Activated naive CD4-positive, alpha-beta T cell treated with anti-CD3 and anti-CD28 coated beads, Interleukin-2, amount 10 ng/mL, durations not matched to agents 7 days and 5 days (primary cell): ENCODE results near the gene TXNDC11.

Source experiments
- CTCF ChIA-PET: fragments of 350-600 bp; sonication (Branson Sonifier 250); formaldehyde crosslinking; loops from one replicate; lab custom pipeline; 2021; ENCODE audit warnings: antibody characterized with exemption; lab: Charles Lee
- DNase-seq: peaks from one replicate; pipeline ENCODE4 v3.0.0-alpha.2; 2020
- H3K27ac Mint-ChIP-seq: one replicate; pipeline ENCODE4 v1.8.0; 2021; ENCODE audit warnings: mild to moderate bottlenecking, moderate library complexity, mixed read lengths
- H3K27me3 Mint-ChIP-seq: one replicate; pipeline ENCODE4 v1.8.0; 2021; ENCODE audit warnings: mild to moderate bottlenecking, mixed read lengths
- H3K36me3 Mint-ChIP-seq: one replicate; pipeline ENCODE4 v1.8.0; 2021; ENCODE audit warnings: mixed read lengths
- H3K4me1 Mint-ChIP-seq: one replicate; pipeline ENCODE4 v1.8.0; 2021; ENCODE audit warnings: mixed read lengths
- H3K4me3 Mint-ChIP-seq: one replicate; pipeline ENCODE4 v1.8.0; 2021; ENCODE audit warnings: mild to moderate bottlenecking, moderate library complexity, mixed read lengths
- H3K9me3 Mint-ChIP-seq: one replicate; pipeline ENCODE4 v1.8.0; 2021; ENCODE audit warnings: mixed read lengths

TXNDC11 gene

GRCh38 chr16:11667824-11668622 is 74.6 kb downstream of the TXNDC11 start, which contains the start of gene SNN:
SNN (plus strand) TSS chr16:11668455; CDS start chr16:11676060, 7,605 bp downstream.
- Mint-ChIP-seq H3K4me3 (peak within 1 kb of the TSS; percentile 83), H3K27ac (peak within 1 kb of the TSS; percentile 97), H3K27me3 (no peaks in the 10 kb centered on the region), H3K4me1 (peaks cover 82% of the 10 kb centered on the region), H3K9me3 (no peaks in the 10 kb centered on the region), H3K36me3 (peaks cover 5% of the 10 kb centered on the region)
- DNase-seq: peak; percentile 91
- CTCF ChIA-PET: no interaction called here

GRCh38 chr16:11667221-11667823 is 75.3 kb downstream of the TXNDC11 start:
- H3K4me3 Mint-ChIP-seq: peak overlapping the region; percentile 58
- H3K36me3 Mint-ChIP-seq: peaks cover 3% of the 10 kb centered on the region
- no peaks in the 10 kb centered on the region for H3K9me3 Mint-ChIP-seq
- H3K27ac Mint-ChIP-seq: no peak overlapping the region
- no peak for DNase-seq
- no peaks in the 10 kb centered on the region for H3K27me3 Mint-ChIP-seq
- CTCF ChIA-PET: interaction anchor here (0.9 kb wide), 1 partner anchor 47 kb away, joined by 3 read pairs; no protein-coding TSS in a partner anchor
- peaks cover 75% of the 10 kb centered on the region for H3K4me1 Mint-ChIP-seq

- H3K36me3 Mint-ChIP-seq: peaks cover 3% of the 10 kb centered on the region
- no peaks in the 10 kb centered on the region for H3K27me3 Mint-ChIP-seq
- DNase-seq: no peak
- peak overlapping the region; percentile 69 for H3K27ac Mint-ChIP-seq
- H3K9me3 Mint-ChIP-seq: no peaks in the 10 kb centered on the region
- H3K4me3 Mint-ChIP-seq: peak overlapping the region; percentile 58
- CTCF ChIA-PET: interaction anchor here (0.8 to 1.5 kb wide), 4 partner anchors 48 to 270 kb away, joined by 3 to 5 read pairs (median 4); no protein-coding TSS in a partner anchor
- H3K4me1 Mint-ChIP-seq: peaks cover 66% of the 10 kb centered on the region
Observed at GRCh38 chr16:11666103-11667055, 76.3 kb downstream of the TXNDC11 start.

- Mint-ChIP-seq H3K4me1 (peaks cover 53% of the 10 kb centered on the region), H3K27me3 (no peaks in the 10 kb centered on the region), H3K36me3 (no peaks in the 10 kb centered on the region), H3K9me3 (no peaks in the 10 kb centered on the region), H3K4me3 (peak overlapping the region; percentile 69), H3K27ac (peak overlapping the region; percentile 90)
- CTCF ChIA-PET: interaction anchor here (0.6 to 1.5 kb wide), 6 partner anchors 13 to 269 kb away, joined by 3 to 7 read pairs (median 5); no protein-coding TSS in a partner anchor
- peak; percentile 80 for DNase-seq
Observed at GRCh38 chr16:11665071-11665491, 77.6 kb downstream of the TXNDC11 start.

- Mint-ChIP-seq H3K9me3 (no peaks in the 10 kb centered on the region), H3K27me3 (peaks cover 6% of the 10 kb centered on the region), H3K36me3 (no peaks in the 10 kb centered on the region), H3K4me3 (no peak overlapping the region), H3K27ac (no peak overlapping the region), H3K4me1 (peaks cover 40% of the 10 kb centered on the region)
- DNase-seq: no peak
- CTCF ChIA-PET: no interaction called here
Observed at GRCh38 chr16:11662582-11662981, 80.1 kb downstream of the TXNDC11 start.

- no peak overlapping the region for H3K27ac Mint-ChIP-seq
- no peaks in the 10 kb centered on the region for H3K9me3 Mint-ChIP-seq
- peaks cover 23% of the 10 kb centered on the region for H3K4me1 Mint-ChIP-seq
- no peak for DNase-seq
- no peak overlapping the region for H3K4me3 Mint-ChIP-seq
- H3K36me3 Mint-ChIP-seq: no peaks in the 10 kb centered on the region
- CTCF ChIA-PET: interaction anchor here (1.2 kb wide), 1 partner anchor 128 kb away, joined by 3 read pairs; no protein-coding TSS in a partner anchor
- peaks cover 10% of the 10 kb centered on the region for H3K27me3 Mint-ChIP-seq
Observed at GRCh38 chr16:11660565-11660964, 82.1 kb downstream of the TXNDC11 start.

GRCh38 chr16:11658896-11659708 is 83.6 kb downstream of the TXNDC11 start:
- Mint-ChIP-seq H3K27ac (no peak overlapping the region), H3K4me3 (no peak overlapping the region), H3K36me3 (no peaks in the 10 kb centered on the region), H3K27me3 (peaks cover 18% of the 10 kb centered on the region), H3K4me1 (peaks cover 19% of the 10 kb centered on the region), H3K9me3 (no peaks in the 10 kb centered on the region)
- CTCF ChIA-PET: interaction anchor here (0.9 kb wide), 1 partner anchor 263 kb away, joined by 3 read pairs; no protein-coding TSS in a partner anchor
- DNase-seq: no peak

GRCh38 chr16:11657556-11657955 is 85.1 kb downstream of the TXNDC11 start:
- CTCF ChIA-PET: interaction anchor here (2.3 kb wide), 1 partner anchor 125 kb away, joined by 5 read pairs; no protein-coding TSS in a partner anchor
- H3K9me3 Mint-ChIP-seq: no peaks in the 10 kb centered on the region
- H3K4me1 Mint-ChIP-seq: peaks cover 15% of the 10 kb centered on the region
- DNase-seq: no peak
- peaks cover 18% of the 10 kb centered on the region for H3K27me3 Mint-ChIP-seq
- H3K27ac Mint-ChIP-seq: no peak overlapping the region
- H3K36me3 Mint-ChIP-seq: no peaks in the 10 kb centered on the region
- H3K4me3 Mint-ChIP-seq: no peak overlapping the region

- Mint-ChIP-seq H3K27ac (no peak overlapping the region), H3K9me3 (no peaks in the 10 kb centered on the region), H3K4me1 (peaks cover 18% of the 10 kb centered on the region), H3K4me3 (no peak overlapping the region), H3K36me3 (no peaks in the 10 kb centered on the region), H3K27me3 (peaks cover 34% of the 10 kb centered on the region)
- CTCF ChIA-PET: interaction anchor here (0.6 to 2.3 kb wide), 2 partner anchors 123 to 290 kb away, joined by 3 to 5 read pairs; no protein-coding TSS in a partner anchor
- DNase-seq: no peak
Observed at GRCh38 chr16:11655655-11656054, 87.0 kb downstream of the TXNDC11 start.

- DNase-seq: no peak
- Mint-ChIP-seq H3K27me3 (peaks cover 40% of the 10 kb centered on the region), H3K36me3 (no peaks in the 10 kb centered on the region), H3K4me3 (no peak overlapping the region), H3K4me1 (peaks cover 18% of the 10 kb centered on the region), H3K9me3 (no peaks in the 10 kb centered on the region), H3K27ac (no peak overlapping the region)
- CTCF ChIA-PET: interaction anchor here (0.8 to 1.4 kb wide), 3 partner anchors 11 to 120 kb away, joined by 4 to 5 read pairs (median 5); no protein-coding TSS in a partner anchor
Observed at GRCh38 chr16:11651796-11652195, 90.9 kb downstream of the TXNDC11 start.

GRCh38 chr16:11650641-11651591 is 91.7 kb downstream of the TXNDC11 start:
- Mint-ChIP-seq H3K4me1 (peaks cover 18% of the 10 kb centered on the region), H3K9me3 (no peaks in the 10 kb centered on the region), H3K4me3 (no peak overlapping the region), H3K27ac (no peak overlapping the region), H3K27me3 (peaks cover 39% of the 10 kb centered on the region), H3K36me3 (no peaks in the 10 kb centered on the region)
- CTCF ChIA-PET: interaction anchor here (0.6 to 1.3 kb wide), 3 partner anchors 11 to 119 kb away, joined by 3 to 5 read pairs (median 4); no protein-coding TSS in a partner anchor
- DNase-seq: no peak

GRCh38 chr16:11649276-11649675 is 93.4 kb downstream of the TXNDC11 start:
- no peak overlapping the region for H3K27ac Mint-ChIP-seq
- CTCF ChIA-PET: interaction anchor here (1.3 kb wide), 1 partner anchor 9 kb away, joined by 4 read pairs; no protein-coding TSS in a partner anchor
- no peak for DNase-seq
- H3K36me3 Mint-ChIP-seq: no peaks in the 10 kb centered on the region
- H3K9me3 Mint-ChIP-seq: no peaks in the 10 kb centered on the region
- peaks cover 9% of the 10 kb centered on the region for H3K4me1 Mint-ChIP-seq
- peaks cover 28% of the 10 kb centered on the region for H3K27me3 Mint-ChIP-seq
- no peak overlapping the region for H3K4me3 Mint-ChIP-seq
